ENCODE data around the gene ADCY5. TPM values are rescaled to one million over a fixed set of nuclear protein-coding genes. Genes with fewer than 3 reads are reported as not detected.

The ADCY5 gene
- total RNA-seq, 4 donors from 2014 or later, result 3.5 to 44.6 (median 14.5) TPM

GRCh38 chr3:123262868-123263267, 186.0 kb downstream of the ADCY5 start:
- Histone ChIP-seq H3K9me3 (no peaks in the 10 kb centered on the region), H3K4me1 (no peaks in the 10 kb centered on the region), H3K27ac (no peak overlapping the region), H3K27me3 (no peaks in the 10 kb centered on the region), H3K36me3 (peaks cover 0 to 3% (median 0%) of the 10 kb centered on the region in 3 donors), H3K4me3 (no peak overlapping the region)
- TF ChIP-seq POLR2A (IDR thresholded peaks at IDR 0.05) (no peak), CTCF (IDR thresholded peaks at IDR 0.05) (no peak)
- DNase-seq, result no peak

- Histone ChIP-seq H3K4me1 (no peaks in the 10 kb centered on the region), H3K27me3 (no peaks in the 10 kb centered on the region), H3K27ac (no peak overlapping the region), H3K9me3 (no peaks in the 10 kb centered on the region), H3K4me3 (no peak overlapping the region), H3K36me3 (peaks cover 0 to 3% (median 0%) of the 10 kb centered on the region in 3 donors)
- TF ChIP-seq POLR2A (IDR thresholded peaks at IDR 0.05) (no peak), CTCF (IDR thresholded peaks at IDR 0.05) (no peak)
- DNase-seq, result no peak
These were observed 186.7 kb downstream of the ADCY5 start for GRCh38 chr3:123262226-123262625.

- no peak for DNase-seq
- Histone ChIP-seq H3K27ac (no peak overlapping the region), H3K9me3 (no peaks in the 10 kb centered on the region), H3K27me3 (no peaks in the 10 kb centered on the region), H3K4me1 (no peaks in the 10 kb centered on the region), H3K4me3 (no peak overlapping the region), H3K36me3 (peaks cover 0 to 6% (median 0%) of the 10 kb centered on the region in 3 donors)
- TF ChIP-seq POLR2A (IDR thresholded peaks at IDR 0.05) (no peak), CTCF (IDR thresholded peaks at IDR 0.05) (no peak)
These were observed 187.2 kb downstream of the ADCY5 start for GRCh38 chr3:123261666-123262065.

GRCh38 chr3:123258811-123259420, 190.0 kb downstream of the ADCY5 start:
- DNase-seq, result no peak
- no peak for TF ChIP-seq POLR2A (IDR thresholded peaks at IDR 0.05)
- TF ChIP-seq CTCF (IDR thresholded peaks at IDR 0.05), result peak in 5 of 6 experiments; percentile 36 to 70 (median 67)
- peaks cover 0 to 8% (median 0%) of the 10 kb centered on the region in 3 donors for H3K36me3 ChIP-seq

GRCh38 chr3:123258359-123258758, 190.5 kb downstream of the ADCY5 start:
- Histone ChIP-seq H3K27me3 (no peaks in the 10 kb centered on the region), H3K4me1 (no peaks in the 10 kb centered on the region), H3K36me3 (peaks cover 0 to 8% (median 0%) of the 10 kb centered on the region in 3 donors), H3K27ac (no peak overlapping the region), H3K4me3 (no peak overlapping the region), H3K9me3 (no peaks in the 10 kb centered on the region)
- DNase-seq, result no peak
- TF ChIP-seq POLR2A (IDR thresholded peaks at IDR 0.05) (no peak), CTCF (IDR thresholded peaks at IDR 0.05) (no peak)

More at GRCh38 chr3:123258811-123259420, 190.0 kb downstream of the ADCY5 start:
- Histone ChIP-seq H3K4me1 (no peaks in the 10 kb centered on the region), H3K27ac (no peak overlapping the region), H3K9me3 (no peaks in the 10 kb centered on the region), H3K27me3 (no peaks in the 10 kb centered on the region), H3K4me3 (no peak overlapping the region)

Data from Peyer's patch (tissue), 4 donors.